Posterior vena cava (tissue), 2 donors: ENCODE results near the gene SERGEF. TPM values are rescaled to one million over a fixed set of nuclear protein-coding genes. Genes with fewer than 3 reads are reported as not detected.
"Not testable (repeated sequence)": the region's sequence is repeated elsewhere in the genome, so short reads cannot be mapped to it uniquely, and the experiment has no call there.

ENCODE experiments used
- DNase-seq: peaks from one replicate; pipeline ENCODE4 v3.0.0-alpha.2; 2020; ENCODE audit warnings: low spot score
- intact Hi-C, 2 donors: fragments of 100-400 bp; cut with DNase I; formaldehyde crosslinking; loops; one replicate each; pipeline versions ENCODE4 v1.14.1 to v1.14.2; 2022 to 2023
- total RNA-seq, 2 donors: library from RNA; stranded (reverse); fragmentation: NEBNext Ultra II Directional; extraction: Animal tissue kit (Norgen Biotek cat#: 25700); gene quantifications; one replicate each; pipeline ENCODE4 v1.2.1, GENCODE V29; 2021
- donor health status: DM: yes; HTN: yes; CAD: no.
- donor health status: DM: yes; HTN: yes; CAD: no.

SERGEF gene
- total RNA-seq, 2 donors from 2014 or later, result 32.6 to 37.9 TPM

DNA sequence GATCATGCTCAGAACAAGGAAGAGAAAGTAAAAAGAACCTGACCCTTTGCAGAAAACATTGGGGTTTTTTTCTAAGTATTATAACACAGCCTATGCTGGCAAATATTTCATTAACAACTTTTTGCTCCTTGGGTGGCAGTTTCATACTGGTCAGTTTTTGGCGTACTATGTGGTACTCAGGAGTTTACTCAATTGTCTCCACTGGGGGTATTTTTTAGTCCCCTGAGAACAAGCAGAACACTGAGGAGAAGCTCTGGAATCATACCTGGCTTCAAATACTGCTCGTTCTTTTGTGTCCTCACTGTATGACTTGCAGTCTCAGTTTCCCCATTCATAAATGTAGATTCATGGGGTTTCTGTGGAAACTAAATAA lies 90.4 kb downstream of the SERGEF start:
- intact Hi-C loops, result no loop called here
- no peak for DNase-seq

DNA sequence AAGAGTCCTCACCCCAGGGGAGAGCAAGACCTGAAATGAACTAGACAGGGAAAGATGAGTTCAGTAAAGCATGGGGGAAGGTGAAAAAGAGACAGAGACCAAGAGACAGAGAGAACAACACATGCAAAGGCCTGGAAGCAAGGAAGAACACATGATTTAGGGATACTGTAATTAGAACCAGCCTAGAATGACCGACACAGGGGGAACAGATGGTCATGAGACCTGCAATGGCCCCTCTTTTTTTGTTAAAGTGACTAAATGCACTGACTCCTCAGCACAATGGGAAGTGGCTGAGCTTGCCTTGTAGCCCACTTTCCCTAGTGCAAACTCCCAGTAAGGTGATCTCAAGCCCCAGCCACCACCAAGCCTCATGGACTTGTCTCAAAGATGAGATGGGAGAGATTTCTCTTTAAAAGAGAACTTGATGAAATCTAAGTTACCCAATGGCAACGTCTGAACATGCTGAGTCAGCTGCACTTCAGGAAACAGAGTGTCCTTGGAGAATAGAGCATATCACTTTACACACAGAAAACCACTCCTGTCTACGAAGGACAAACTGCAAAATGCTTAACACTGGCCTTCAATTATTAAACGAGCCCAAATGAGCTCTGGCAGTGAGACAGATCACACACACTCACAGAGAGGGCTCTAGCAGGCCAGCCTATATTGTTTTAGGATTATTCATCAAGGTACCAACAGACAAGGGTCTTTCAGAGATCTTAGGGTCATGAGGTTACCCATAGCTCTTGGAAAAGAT lies 91.0 kb downstream of the SERGEF start:
- intact Hi-C loops, result no loop called here
- no peak for DNase-seq

DNA sequence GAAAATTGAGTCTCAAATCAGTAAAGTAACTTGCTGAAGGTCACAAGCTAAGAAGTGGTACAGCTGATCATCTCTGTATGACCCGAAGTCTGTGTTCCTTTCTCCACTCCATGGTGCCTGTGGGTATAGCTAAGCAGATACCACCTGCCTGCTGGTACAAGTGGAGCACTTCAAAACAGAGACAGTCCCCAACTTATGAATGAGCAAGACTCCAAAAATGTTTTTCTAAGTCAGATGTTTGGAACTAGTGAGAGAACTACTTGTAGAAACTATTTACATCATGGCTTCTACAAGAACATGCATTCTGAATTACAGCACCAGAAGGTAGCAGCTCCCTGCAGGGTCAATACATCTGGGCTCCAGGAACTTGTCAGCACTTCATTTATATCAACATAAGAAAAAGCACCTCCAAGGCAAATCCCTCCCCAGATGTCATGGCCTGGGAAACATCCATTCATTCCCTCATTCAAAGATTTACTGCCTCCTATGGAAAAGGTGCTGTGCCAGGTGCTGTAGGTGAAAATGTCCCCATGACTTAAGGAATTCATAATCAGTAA lies 94.7 kb downstream of the SERGEF start:
- DNase-seq, result no peak
- intact Hi-C loops, result loop anchor here in 1 of 2 donors (5.0 kb wide), 1 partner anchor 536 kb away; no protein-coding TSS in a partner anchor

DNA sequence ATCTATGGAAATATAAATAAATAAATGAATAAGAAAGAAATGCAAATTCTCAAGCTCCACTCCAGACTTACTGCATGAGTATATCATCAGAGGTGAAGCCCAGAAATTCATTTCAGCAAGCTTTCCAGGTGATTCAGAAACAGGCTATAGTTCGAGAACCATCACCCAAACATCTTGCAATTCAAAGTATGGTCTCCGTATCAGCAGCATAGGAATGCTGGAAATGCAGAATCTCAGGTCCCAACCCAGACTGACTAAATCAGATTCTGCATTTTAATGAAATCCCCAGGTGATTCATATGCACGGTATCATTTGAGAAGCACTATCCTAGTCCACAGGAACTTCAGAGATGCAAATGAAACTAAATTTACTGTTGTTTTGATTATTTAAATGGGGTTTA lies 95.3 kb downstream of the SERGEF start:
- intact Hi-C loops, result loop anchor here in 1 of 2 donors (5.0 kb wide), 1 partner anchor 535 kb away; no protein-coding TSS in a partner anchor
- no peak for DNase-seq

DNA sequence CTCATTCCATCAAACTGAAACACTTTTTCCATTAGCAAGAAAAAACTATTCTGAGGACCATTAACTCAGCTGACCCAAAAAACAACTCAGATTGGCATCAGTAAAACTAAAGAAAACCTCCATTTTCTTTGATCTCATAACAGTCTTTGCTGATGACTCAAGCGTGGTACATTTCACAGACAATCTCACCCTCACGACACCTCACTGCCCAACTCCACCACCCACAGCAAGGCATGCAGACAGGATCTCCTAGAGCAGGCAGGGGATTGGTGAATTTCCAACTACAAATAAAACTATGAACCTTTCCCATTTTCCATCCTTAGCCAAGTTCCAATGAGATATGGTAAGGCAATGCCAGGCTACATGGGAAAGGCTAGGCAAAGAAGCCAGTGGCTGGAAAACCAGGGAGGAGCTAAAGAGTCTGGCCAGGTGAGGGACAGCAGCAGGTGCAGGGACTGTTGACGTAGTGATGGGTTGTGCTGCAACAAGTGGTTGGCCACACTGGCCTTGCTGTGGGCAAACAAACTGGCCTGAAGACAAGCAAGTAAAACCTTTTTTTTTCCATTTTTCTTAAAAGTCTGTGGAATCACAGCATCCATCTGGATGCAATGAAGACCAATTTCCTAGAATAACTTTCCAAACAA lies 97.2 kb downstream of the SERGEF start:
- DNase-seq, result no peak
- intact Hi-C loops, result loop anchor here in 1 of 2 donors (5.0 kb wide), 1 partner anchor 533 kb away; no protein-coding TSS in a partner anchor

DNA sequence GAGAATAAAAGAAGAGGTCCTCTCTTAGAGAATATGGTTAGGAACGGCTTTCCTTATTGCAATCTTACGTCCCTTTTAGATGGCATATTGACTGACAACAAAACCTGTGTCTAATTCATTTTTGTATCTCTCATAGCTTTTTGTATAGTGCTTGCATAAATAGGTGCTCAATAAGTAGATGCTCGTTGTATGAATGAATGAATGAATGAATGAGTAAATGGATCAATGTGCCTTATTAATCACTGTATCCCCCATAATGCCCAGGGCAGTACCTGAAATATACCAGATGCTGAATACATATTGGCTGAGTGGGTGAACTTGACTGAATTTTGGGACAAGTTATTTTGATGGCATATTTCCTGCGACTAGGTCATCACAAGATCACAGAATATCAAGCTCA lies 97.9 kb downstream of the SERGEF start:
- intact Hi-C loops, result loop anchor here in 1 of 2 donors (5.0 kb wide), 1 partner anchor 533 kb away; no protein-coding TSS in a partner anchor
- no peak for DNase-seq

DNA sequence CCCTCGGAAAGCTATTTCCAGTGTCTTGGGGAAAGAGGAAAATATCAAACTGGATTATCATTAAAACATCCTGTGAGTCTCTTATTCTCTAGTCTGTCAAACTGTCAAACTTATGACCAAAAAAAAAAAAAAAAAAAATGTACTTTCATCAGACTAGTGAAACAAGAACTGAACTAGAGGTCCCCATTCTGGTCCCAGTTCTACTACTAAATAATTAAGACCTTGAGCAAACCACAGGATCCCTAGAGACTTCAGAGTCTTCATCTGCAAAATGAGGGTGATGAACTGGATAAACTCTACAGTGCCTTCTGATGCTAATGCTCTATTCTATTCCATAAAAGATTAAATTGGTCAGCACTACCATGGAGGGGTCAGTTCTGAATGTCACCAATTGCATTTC lies 105.8 kb downstream of the SERGEF start:
- no peak for DNase-seq
- intact Hi-C loops, result no loop called here

DNA sequence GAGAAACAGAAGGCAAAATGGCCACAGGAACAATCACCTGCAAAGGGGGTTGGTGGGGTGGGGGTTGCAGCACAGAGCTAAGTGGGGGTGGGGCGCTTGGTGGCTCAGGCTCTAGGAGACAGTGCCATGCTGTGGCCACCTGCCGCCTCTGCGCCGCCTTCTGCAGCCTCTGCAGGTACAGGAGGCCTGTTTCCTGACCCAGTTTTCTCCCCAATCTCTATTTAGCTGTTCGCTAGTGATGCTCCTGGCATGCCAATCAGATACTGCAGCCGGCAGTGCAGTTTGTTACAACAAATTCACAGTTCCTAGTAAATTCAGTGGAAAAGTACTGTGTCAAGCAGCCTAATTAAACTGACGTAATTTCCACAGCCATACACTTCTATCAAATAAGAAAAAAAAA lies 106.4 kb downstream of the SERGEF start:
- DNase-seq, result no peak
- intact Hi-C loops, result no loop called here

DNA sequence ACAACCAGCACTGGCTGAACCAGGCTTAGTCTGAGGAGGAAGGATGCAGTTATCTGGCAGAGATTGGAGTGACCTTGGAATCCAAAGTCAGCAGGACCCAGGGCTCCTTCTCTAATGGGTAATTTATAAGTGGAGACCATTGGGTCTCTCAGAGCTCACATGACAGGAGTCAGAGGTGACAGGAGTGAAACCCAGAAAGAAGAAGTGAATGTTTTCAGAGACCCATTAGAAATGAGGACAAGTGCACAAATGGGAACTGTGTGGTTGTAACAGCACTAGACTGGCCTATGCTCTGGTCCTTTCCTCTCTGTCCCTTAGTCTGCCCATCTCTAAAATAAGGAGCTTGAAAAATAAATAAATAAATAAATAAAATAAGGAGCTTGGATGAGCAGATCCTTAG lies 107.4 kb downstream of the SERGEF start:
- intact Hi-C loops, result no loop called here
- DNase-seq, result no peak

DNA sequence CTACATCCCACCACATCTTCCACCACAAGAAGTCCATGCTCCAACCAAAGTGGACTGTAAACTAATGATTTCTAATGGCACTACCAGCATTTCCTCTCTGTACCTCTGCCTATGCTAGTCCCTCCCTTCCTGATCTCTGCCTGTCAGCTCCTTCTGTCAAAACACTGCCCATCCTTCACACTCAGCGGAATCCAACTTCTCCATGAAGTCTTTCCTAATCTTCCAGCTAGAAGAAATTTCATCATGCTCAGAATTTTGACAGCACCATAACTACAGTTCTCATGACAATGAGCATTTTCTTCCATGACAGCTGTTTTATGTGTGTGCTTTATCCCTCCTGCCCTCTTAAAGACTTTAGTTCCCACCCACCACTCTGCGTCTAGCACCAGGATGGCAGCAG lies 111.4 kb downstream of the SERGEF start:
- DNase-seq, result no peak
- intact Hi-C loops, result no loop called here

DNA sequence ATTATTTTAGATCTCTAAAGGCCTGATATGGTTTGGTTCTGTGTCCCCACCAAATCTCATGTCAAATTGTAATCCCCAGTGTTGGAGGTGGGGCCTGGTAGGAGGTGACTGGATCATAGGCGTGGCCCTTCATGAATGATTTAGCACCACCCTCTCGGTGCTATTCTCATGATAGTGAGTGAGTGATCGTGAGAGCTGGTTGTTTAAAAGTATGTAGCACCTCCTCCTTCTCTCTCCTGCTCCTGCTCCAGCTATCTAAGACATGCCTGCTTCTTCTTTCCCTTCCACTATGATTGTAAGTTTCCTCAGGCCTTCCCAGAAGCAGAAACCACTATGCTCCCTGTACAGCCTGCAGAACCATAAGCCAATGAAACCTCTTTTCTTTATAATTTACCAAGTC lies 114.1 kb downstream of the SERGEF start:
- no peak for DNase-seq
- intact Hi-C loops, result no loop called here

DNA sequence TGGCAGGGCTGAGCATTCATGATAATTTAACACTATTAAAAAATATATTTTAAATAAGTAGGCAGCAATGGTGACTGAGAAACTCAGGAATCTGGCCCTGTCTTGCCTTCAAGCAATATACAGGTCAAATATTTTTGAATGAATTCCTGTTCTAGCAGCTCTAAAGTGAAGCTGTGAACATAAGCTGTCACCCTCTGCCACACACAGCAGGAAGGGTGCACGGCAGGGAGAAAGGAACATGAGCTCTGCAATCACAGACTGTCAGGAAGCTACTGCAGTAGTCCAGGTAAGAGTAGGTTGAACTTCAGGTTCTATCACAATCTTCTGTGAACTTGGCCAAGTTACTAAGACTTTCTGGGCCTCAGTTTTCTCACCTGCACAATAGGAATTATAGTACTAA lies 114.8 kb downstream of the SERGEF start:
- intact Hi-C loops, result no loop called here
- no peak for DNase-seq

DNA sequence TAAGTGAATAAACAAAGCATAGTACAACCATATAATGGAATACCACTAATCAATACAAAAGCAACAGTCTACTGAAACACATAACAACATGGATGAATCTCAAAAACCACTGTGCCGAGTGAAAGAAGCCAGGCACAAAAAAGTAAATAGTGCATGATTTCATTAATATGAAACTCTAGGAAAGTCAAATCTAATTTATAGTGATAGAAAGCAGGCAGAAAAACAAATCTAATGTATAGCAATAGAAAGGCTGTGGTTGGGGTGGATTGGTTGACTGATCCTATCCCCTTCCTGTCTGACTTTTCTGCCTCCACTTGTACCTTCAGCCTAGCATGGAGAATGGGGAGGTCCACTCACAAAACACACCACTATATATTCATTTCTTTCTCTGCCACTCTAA lies 115.4 kb downstream of the SERGEF start:
- DNase-seq, result no peak
- intact Hi-C loops, result no loop called here

DNA sequence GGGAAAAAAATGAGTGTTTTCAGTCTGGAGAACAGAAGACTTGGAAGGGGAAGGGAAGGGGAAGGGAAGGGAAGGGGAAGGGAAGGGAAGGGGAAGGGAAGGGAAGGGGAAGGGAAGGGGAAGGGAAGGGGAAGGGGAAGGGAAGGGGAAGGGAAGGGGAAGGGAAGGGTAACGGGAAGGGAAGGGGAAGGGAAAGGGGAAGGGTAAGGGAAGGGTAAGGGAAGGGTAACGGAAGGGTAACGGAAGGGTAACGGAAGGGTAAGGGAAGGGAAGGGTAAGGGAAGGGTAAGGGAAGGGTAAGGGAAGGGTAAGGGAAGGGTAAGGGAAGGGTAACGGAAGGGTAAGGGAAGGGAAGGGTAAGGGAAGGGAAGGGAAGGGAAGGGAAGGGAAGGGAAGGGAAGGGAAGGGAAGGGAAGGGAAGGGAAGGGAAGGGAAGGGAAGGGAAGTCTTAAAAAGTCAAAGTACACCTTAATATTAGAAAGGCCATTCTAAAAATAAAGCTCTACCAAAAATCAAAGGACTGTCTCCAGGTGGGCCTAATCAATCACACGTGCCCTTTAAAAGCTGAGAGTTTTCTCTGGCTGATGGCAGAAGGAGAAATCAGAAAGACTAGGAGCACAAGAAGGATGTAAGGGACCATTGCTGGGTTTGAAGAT lies 116.2 kb downstream of the SERGEF start:
- DNase-seq, intact Hi-C loops: not testable (repeated sequence)

DNA sequence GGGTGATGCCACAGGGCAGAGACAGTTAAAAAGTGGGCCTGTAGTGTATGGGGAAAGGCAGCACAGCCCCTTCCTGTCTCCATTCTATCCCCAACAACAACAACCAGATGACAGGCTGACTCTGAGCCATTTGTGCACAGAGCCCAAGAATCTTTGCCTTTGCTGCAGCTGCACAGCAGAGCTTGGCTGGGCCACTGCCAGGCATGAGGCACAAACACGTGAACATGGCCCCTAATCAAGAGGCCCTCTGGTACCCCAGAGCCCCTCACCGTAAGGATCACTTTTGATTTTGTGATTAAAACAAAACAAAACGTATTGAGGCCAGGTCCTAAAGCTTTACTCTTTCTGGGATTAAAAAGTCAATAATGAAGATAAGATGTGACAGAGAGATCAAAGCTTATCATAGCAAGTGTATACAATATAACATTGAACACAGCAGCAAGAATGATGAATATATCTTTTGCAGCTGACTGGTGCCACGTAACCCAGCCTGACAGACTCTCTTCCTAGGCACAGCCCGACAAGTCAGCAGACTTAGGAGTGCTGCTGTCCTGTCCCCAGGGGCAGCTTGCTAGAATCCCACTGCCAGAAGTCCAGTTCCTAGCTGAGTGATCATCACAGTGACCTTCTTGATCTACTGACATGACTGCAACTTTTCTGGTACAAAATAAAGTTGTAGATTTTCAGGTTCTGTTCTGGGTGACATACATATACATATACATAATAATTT lies 117.8 kb downstream of the SERGEF start:
- intact Hi-C loops, result no loop called here
- no peak for DNase-seq

DNA sequence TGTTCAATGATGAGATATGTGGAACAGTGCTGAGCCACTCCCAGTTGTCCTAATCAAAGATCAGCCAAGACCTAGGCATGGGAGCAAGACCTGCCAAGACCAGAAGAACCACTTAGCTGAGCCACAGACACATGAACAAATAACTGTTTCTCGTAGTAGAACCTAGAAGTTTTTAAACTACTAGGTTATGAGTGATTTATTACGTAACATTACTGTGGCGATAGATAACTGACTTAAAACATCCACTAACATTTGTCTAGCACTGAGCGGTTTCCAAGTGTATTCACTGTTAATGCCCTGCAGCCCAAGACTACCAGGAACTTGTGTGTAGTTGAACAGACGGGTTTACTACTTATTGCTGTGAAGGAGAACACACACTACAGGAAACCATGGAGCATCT lies 120.4 kb downstream of the SERGEF start:
- DNase-seq, result no peak
- intact Hi-C loops, result no loop called here

DNA sequence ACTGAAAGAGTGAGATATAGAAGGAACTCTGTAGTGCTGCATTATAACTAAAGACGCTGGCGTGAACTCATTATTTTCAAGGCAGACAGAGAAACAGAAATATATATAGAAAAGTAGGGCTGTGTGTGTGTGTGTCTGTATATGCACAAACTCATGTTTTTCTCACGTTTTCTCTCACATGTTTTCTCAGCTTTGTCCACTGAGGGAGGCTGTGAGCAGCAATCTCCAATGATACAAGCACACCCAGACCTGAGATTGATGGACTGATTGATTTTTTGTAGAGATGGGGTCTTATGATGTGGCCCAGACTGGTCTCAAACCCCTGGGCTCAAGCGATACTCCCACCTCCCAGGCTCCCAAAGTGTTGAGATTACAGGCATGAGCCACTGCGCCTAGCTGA lies 122.5 kb downstream of the SERGEF start:
- no peak for DNase-seq
- intact Hi-C loops, result no loop called here

DNA sequence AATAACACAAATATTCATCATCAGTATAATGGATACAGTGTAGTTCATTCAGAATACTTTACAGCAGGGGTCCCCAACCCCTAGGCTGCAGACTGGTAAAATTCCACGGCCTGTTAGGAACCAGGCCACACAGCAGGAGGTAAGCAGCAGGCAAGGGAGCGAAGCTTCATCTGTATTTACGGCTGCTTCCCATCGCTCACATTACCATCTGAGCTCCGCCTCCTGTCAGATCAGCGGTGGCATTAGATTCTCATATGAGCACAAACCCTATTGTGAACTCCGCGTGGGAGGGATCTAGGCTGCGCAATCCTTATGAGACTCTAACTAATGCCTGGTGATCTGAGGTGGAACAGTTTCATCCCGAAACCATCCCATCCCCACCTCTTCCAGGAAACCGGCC lies 125.1 kb downstream of the SERGEF start:
- intact Hi-C loops, result no loop called here
- no peak for DNase-seq

DNA sequence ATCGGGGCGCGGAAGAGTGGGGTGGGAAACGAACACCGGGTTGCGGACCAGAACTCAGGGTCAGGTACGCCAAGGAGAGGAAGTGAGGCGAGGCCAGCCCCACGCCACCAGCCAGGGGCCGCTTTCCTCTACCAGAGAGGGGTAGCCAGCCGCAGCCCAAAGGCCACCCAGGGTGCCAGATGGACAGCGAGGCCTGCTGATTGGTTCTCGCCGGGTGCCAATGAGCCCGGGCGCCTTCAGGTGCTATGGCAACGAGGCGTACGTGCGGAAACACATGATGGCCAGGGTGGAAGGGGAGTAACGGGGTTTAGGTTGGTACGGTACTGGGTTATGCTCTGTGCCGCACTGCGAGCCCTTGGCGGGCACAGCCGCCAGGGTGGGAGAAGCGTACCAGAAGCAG lies 128.9 kb downstream of the SERGEF start:
- no peak for DNase-seq
- intact Hi-C loops, result no loop called here

DNA sequence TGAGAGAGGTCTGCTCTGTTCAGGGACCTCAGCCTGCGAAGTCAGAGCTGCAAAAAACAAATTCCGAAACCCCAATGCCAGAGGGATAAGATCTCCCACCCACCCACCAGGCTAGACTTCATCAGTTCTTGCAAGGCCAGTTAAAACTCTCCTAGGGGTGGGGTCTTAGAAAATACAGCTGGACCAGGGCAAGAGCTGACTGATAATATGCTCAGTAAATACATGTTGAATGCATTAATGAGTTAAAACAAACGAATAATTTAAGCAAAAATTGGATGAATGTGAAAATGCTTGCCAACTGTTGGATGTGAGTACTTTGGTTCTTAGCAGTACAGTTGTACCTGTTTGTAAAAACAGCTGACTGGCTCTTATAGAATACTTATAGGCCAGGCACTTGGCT lies 129.8 kb downstream of the SERGEF start:
- intact Hi-C loops, result no loop called here
- DNase-seq, result no peak
